ENCODE data around the gene PIP4K2B. TPM values are rescaled to one million over a fixed set of nuclear protein-coding genes. Genes with fewer than 3 reads are reported as not detected.
A peak's percentile ranks its signal among the peaks of the same experiment; 100 is the strongest.

Gene PIP4K2B
- total and polyA plus RNA-seq, 2 of the 8 experiments (the other 6 are each of a cell fraction or from before 2014, with no cell fraction given), result 21.5 to 57.8 TPM

GRCh38 chr17:38797828-38798227, 1.5 kb downstream of the PIP4K2B start:
- POLR2A ChIA-PET (ENCODE audit: partially characterized antibody), result interaction anchor here (0.9 to 3.6 kb wide), 7 partner anchors 9 to 82 kb away, joined by 3 to 16 read pairs (median 6); partner anchors contain the start of genes CWC25 and RPL23
- Histone ChIP-seq H3K14ac (ENCODE audit: insufficient read length) (no peak overlapping the region), H4K20me1 (replicated peaks in 1 of 2; ENCODE audit: control insufficient read depth in 1 of 2, insufficient read depth in 2 of 2, low read length in 2 of 2) (peaks cover 4 to 18% of the 10 kb centered on the region in 2 experiments), H3K4ac (replicated peaks; ENCODE audit: insufficient read length, low read depth, low read length) (no peak overlapping the region), H3K27ac (ENCODE audit: low read depth, low read length) (no peak overlapping the region), H2AFZ (ENCODE audit: low read length) (no peak overlapping the region), H3K56ac (replicated peaks; ENCODE audit: insufficient read length, low read depth, low read length) (no peak overlapping the region), H4K91ac (replicated peaks; ENCODE audit: insufficient read length, low read length) (no peak overlapping the region), H4K8ac (ENCODE audit: extremely low read depth, insufficient read depth, low read length) (no peak overlapping the region), H2BK12ac (ENCODE audit: low read depth, low read length) (no peak overlapping the region), H3K23ac (ENCODE audit: insufficient read length) (no peak overlapping the region), H3K79me2 (ENCODE audit: control insufficient read depth in 1 of 2, insufficient read depth in 2 of 2, low read length in 2 of 2) (peaks cover 16 to 53% of the 10 kb centered on the region in 2 experiments), H4K5ac (ENCODE audit: insufficient read length, low read depth, low read length) (no peak overlapping the region), H3K18ac (ENCODE audit: extremely low read depth, low read length) (no peak overlapping the region), H3K79me1 (ENCODE audit: low read depth, low read length) (peaks cover 29% of the 10 kb centered on the region), H3K36me3 (ENCODE audit: control insufficient read depth in 2 of 4, insufficient read depth in 4 of 4, low read length in 3 of 4) (peaks cover 3 to 18% (median 13%) of the 10 kb centered on the region in 4 experiments; a peak in 5 of 8 replicates), H3K27me3 (replicated peaks in 1 of 4; ENCODE audit: control insufficient read depth in 3 of 4, extremely low read depth in 1 of 4, insufficient read depth in 3 of 4, low read length in 3 of 4) (no peaks in the 10 kb centered on the region), H2BK15ac (ENCODE audit: low read length) (no peak overlapping the region), H3K4me3 (ENCODE audit: extremely low read depth in 1 of 4, insufficient read depth in 2 of 4, low read depth in 3 of 4, low read length in 4 of 4) (peak overlapping the region in 3 of 4 experiments; percentile 3 to 90 (median 80); a peak in 5 of 8 replicates), H2BK120ac (replicated peaks; ENCODE audit: low read depth, low read length) (no peak overlapping the region), H2BK20ac (ENCODE audit: low read length) (no peak overlapping the region), H3K4me2 (ENCODE audit: insufficient read depth in 1 of 2, low read depth in 2 of 2, low read length in 2 of 2) (peak overlapping the region; percentile 84 to 86), H2AK5ac (ENCODE audit: low read depth, low read length) (no peak overlapping the region), H2BK5ac (ENCODE audit: low read depth, low read length) (no peak overlapping the region), H3K9ac (replicated peaks in 1 of 4; ENCODE audit: extremely low read depth in 1 of 4, low read depth in 3 of 4, low read length in 3 of 4) (no peak overlapping the region; a peak in 2 of 7 replicates), H3K23me2 (ENCODE audit: low read depth, low read length) (peaks cover 4% of the 10 kb centered on the region), H3K9me3 (ENCODE audit: insufficient read depth in 2 of 2, low read depth in 1 of 2, low read length in 1 of 2) (no peaks in the 10 kb centered on the region), H3K4me1 (replicated peaks in 1 of 4; ENCODE audit: control insufficient read depth in 3 of 4, insufficient read depth in 4 of 4, low read length in 3 of 4) (peaks cover 5 to 8% (median 5%) of the 10 kb centered on the region in 4 experiments; a peak in 4 of 7 replicates)
- WGBS, 2 experiments (ENCODE audit: extremely low coverage in 1 of 2, insufficient coverage in 1 of 2, insufficient read length in 1 of 2, insufficient replicate concordance in 2 of 2, low coverage in 1 of 2, low lambda C conversion rate in 2 of 2, missing lambda C conversion rate in 1 of 2), result 88% methylated on average over 6 of the region's 6 CpGs; no CpG with 5 or more reads in 1 of the 2 experiments
- FAIRE-seq, result no peak
- TF ChIP-seq HDAC2 (IDR thresholded peaks at IDR 0.05; ENCODE audit: borderline replicate concordance in 1 of 2, low read depth in 2 of 2, low read length in 2 of 2), result no peak
- no peak for TF ChIP-seq CREB1 (IDR thresholded peaks at IDR 0.05)
- TF ChIP-seq ATF2 (IDR thresholded peaks at IDR 0.05; ENCODE audit: low read length), result no peak
- no peak for TF ChIP-seq MAFK (IDR thresholded peaks at IDR 0.05; ENCODE audit: low read depth, low read length)
- TF ChIP-seq NANOG (IDR thresholded peaks at IDR 0.05; ENCODE audit: insufficient read depth, low read depth, low read length, poor library complexity, severe bottlenecking), result no peak
- no peak for TF ChIP-seq RFX5 (IDR thresholded peaks at IDR 0.05; ENCODE audit: borderline replicate concordance, low read depth, low read length)
- TF ChIP-seq SP1 (IDR thresholded peaks at IDR 0.05; ENCODE audit: low read depth, low read length), result no peak
- TF ChIP-seq ASH2L (IDR thresholded peaks at IDR 0.05; ENCODE audit: low read length), result no peak
- TF ChIP-seq, protein P1, sequence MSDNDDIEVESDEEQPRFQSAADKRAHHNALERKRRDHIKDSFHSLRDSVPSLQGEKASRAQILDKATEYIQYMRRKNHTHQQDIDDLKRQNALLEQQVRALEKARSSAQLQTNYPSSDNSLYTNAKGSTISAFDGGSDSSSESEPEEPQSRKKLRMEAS (IDR thresholded peaks at IDR 0.05), result no peak
- TF ChIP-seq SIX5 (IDR thresholded peaks at IDR 0.05; ENCODE audit: low read depth, low read length), result no peak
- TF ChIP-seq RXRA (IDR thresholded peaks at IDR 0.05; ENCODE audit: insufficient read depth, low read depth, low read length), result no peak
- CTCF ChIA-PET (ENCODE audit: partially characterized antibody), result no interaction called here
- DNase-seq (ENCODE audit: low read depth in 1 of 2, low spot score in 2 of 2), result no peak

Measured in H1 (cell line).